ENCODE measurements around the gene CP. TPM values are rescaled to one million over a fixed set of nuclear protein-coding genes. Genes with fewer than 3 reads are reported as not detected.
A peak's percentile ranks its signal among the peaks of the same experiment; 100 is the strongest.

Gene CP
- total RNA-seq, 2 experiments from 2014 or later: not detected

- Mint-ChIP-seq H3K36me3 (peaks cover 43% of the 10 kb centered on the region), H3K4me1 (ENCODE audit: low read depth) (no peaks in the 10 kb centered on the region), H3K9me3 (no peaks in the 10 kb centered on the region), H3K27ac (no peak overlapping the region), H3K27me3 (no peaks in the 10 kb centered on the region), H3K4me3 (no peak overlapping the region)
- POLR2A ChIA-PET: no interaction called here
- intact Hi-C loops (cut with micrococcal nuclease): no loop called here
- DNase-seq: no peak
- CTCF ChIA-PET: no interaction called here
Observed at GRCh38 chr3:149163066-149163465, 58.6 kb downstream of the CP start.

GRCh38 chr3:149162007-149162406, 59.6 kb downstream of the CP start:
- Mint-ChIP-seq H3K4me1 (ENCODE audit: low read depth) (no peaks in the 10 kb centered on the region), H3K36me3 (peaks cover 39% of the 10 kb centered on the region), H3K27ac (no peak overlapping the region), H3K27me3 (no peaks in the 10 kb centered on the region), H3K4me3 (no peak overlapping the region), H3K9me3 (no peaks in the 10 kb centered on the region)
- ChIA-PET POLR2A (no interaction called here), CTCF (no interaction called here)
- intact Hi-C loops (cut with micrococcal nuclease): no loop called here
- no peak for DNase-seq

- CTCF ChIA-PET: no interaction called here
- no peak overlapping the region for H3K27ac Mint-ChIP-seq
- H3K27me3 Mint-ChIP-seq: no peaks in the 10 kb centered on the region
- H3K4me1 Mint-ChIP-seq (ENCODE audit: low read depth): no peaks in the 10 kb centered on the region
- intact Hi-C loops (cut with micrococcal nuclease): no loop called here
- no peak overlapping the region for H3K4me3 Mint-ChIP-seq
- no peaks in the 10 kb centered on the region for H3K9me3 Mint-ChIP-seq
- no peak for DNase-seq
- H3K36me3 Mint-ChIP-seq: peaks cover 41% of the 10 kb centered on the region
- POLR2A ChIA-PET: no interaction called here
Observed at GRCh38 chr3:149160754-149161300, 60.8 kb downstream of the CP start.

DNA sequence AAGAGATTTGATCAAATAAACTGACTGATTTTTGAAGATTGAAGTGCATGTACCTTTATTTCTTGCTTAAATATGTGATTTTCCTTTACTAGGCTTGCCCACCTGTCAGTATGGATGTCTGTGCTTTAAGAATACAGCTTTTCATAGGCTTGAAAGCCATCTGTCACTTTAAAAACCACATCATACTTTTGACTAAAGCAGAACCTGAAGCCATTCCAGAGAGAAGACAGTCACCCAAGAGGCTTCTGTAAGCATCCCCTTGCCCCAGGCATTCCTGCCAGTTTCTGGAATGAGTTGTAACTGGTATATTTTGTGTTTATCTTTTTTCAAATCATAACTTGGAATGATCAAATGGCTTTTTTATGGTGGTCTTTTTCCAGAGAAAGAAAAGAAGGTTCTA, 68.2 kb downstream of the CP start:
- POLR2A ChIA-PET: no interaction called here
- H3K36me3 Mint-ChIP-seq: peaks cover 36% of the 10 kb centered on the region
- no peak for DNase-seq
- H3K27me3 Mint-ChIP-seq: no peaks in the 10 kb centered on the region
- CTCF ChIA-PET: no interaction called here
- H3K4me3 Mint-ChIP-seq: no peak overlapping the region
- intact Hi-C loops (cut with micrococcal nuclease): no loop called here
- H3K4me1 Mint-ChIP-seq (ENCODE audit: low read depth): peaks cover 13% of the 10 kb centered on the region
- H3K27ac Mint-ChIP-seq: no peak overlapping the region
- no peaks in the 10 kb centered on the region for H3K9me3 Mint-ChIP-seq

- Mint-ChIP-seq H3K36me3 (peaks cover 38% of the 10 kb centered on the region), H3K4me1 (ENCODE audit: low read depth) (peaks cover 13% of the 10 kb centered on the region), H3K27ac (no peak overlapping the region), H3K9me3 (no peaks in the 10 kb centered on the region), H3K27me3 (no peaks in the 10 kb centered on the region), H3K4me3 (no peak overlapping the region)
- intact Hi-C loops (cut with micrococcal nuclease): loop anchor here (1.0 kb wide), 2 partner anchors 23 to 73 kb away; partner anchors contain the start of gene HPS3
- ChIA-PET CTCF (no interaction called here), POLR2A (no interaction called here)
- peak; percentile 33 for DNase-seq
Observed at GRCh38 chr3:149152420-149152819, 69.2 kb downstream of the CP start.

DNA sequence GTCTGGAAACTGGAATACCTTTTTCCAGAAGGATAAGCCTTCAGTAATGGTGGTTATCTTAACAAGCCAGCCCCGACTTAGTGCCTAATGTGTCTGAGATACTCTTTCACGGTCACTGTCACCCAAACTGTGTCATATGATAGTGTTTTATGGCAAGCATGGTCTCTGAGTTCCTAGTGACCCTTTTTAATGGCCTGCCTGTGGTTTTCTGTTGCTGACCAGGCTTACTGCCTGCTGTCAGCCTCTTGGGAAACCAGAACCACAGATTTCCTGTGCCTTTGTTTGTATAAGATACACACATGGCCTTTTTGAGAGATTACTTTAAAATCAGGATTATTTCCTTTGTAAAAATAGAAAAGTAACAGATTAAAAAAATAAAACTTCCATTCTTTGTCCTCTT, 69.8 kb downstream of the CP start:
- Mint-ChIP-seq H3K27me3 (no peaks in the 10 kb centered on the region), H3K4me3 (no peak overlapping the region), H3K4me1 (ENCODE audit: low read depth) (peaks cover 13% of the 10 kb centered on the region), H3K9me3 (no peaks in the 10 kb centered on the region), H3K36me3 (peaks cover 37% of the 10 kb centered on the region), H3K27ac (no peak overlapping the region)
- ChIA-PET POLR2A (no interaction called here), CTCF (no interaction called here)
- no peak for DNase-seq
- intact Hi-C loops (cut with micrococcal nuclease): loop anchor here (1.0 kb wide), 2 partner anchors 23 to 73 kb away; partner anchors contain the start of gene HPS3

DNA sequence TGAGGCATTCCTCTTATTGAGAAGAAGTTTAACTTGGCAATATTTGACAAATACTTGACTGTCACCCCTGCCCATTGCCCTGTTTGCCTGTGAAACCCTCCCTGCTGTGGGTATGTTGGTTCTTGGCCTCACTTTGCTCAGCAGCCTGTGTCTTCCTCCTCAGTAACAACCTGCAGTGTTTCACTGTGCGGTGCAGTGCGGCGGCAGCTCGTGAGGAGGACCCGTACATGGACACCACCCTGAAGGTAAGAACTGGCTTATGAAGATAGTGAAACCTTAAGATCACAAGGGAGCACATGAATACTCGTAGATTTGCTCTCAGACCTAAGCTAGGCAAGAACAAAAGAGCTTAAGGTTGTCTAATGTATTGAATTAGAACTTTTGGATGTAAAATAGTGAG, 71.2 kb downstream of the CP start:
- Mint-ChIP-seq H3K4me1 (ENCODE audit: low read depth) (peaks cover 15% of the 10 kb centered on the region), H3K4me3 (no peak overlapping the region), H3K9me3 (no peaks in the 10 kb centered on the region), H3K27ac (no peak overlapping the region), H3K27me3 (no peaks in the 10 kb centered on the region), H3K36me3 (peaks cover 32% of the 10 kb centered on the region)
- intact Hi-C loops (cut with micrococcal nuclease): no loop called here
- ChIA-PET CTCF (no interaction called here), POLR2A (no interaction called here)
- no peak for DNase-seq

DNA sequence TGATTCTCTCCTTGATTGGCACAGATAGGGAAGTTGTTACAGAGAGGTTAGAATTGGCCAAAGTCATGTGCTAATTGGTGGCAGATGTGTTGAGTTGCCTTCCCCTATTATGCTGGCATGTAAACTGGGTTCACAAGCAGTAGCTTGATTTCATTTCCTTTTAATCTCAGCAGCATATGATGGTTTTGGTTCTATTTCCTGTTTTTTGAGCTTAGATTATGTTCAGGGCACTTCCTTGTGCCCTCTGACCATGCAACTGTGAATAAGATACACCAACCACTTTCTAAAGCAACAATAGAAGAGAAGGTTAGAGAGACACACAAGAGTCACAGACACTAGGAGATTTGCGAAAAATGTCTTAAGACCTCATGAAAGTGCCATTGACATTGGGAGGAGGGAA, 75.7 kb downstream of the CP start:
- Mint-ChIP-seq H3K27me3 (no peaks in the 10 kb centered on the region), H3K36me3 (peaks cover 25% of the 10 kb centered on the region), H3K9me3 (no peaks in the 10 kb centered on the region), H3K4me1 (ENCODE audit: low read depth) (peaks cover 9% of the 10 kb centered on the region), H3K27ac (no peak overlapping the region), H3K4me3 (no peak overlapping the region)
- intact Hi-C loops (cut with micrococcal nuclease): no loop called here
- DNase-seq: no peak
- ChIA-PET POLR2A (no interaction called here), CTCF (interaction anchor here (0.9 kb wide), 2 partner anchors 10 to 26 kb away, joined by 3 read pairs; no protein-coding TSS in a partner anchor)

DNA sequence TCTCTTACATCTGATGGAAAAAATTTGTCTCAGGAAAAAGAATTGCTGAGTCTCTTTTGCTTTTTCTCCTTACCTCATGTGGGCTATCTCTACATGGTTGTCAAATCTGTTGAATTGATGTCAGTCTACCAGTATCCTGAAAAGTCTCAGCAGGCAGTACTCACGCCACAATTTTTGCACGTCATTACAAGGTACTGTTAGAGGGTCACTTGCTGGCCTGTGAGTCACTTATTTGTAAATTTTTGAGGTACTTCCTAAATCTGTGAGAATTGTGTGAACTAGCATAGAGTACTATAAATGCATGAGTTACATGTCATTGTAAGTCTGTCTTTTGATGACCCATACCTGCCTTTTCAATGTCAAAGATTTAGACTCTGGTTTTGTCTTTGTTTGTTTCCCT, 76.3 kb downstream of the CP start:
- no peaks in the 10 kb centered on the region for H3K9me3 Mint-ChIP-seq
- ChIA-PET POLR2A (no interaction called here), CTCF (interaction anchor here (0.9 kb wide), 1 partner anchor 9 kb away, joined by 3 read pairs; no protein-coding TSS in a partner anchor)
- peaks cover 9% of the 10 kb centered on the region for H3K4me1 Mint-ChIP-seq (ENCODE audit: low read depth)
- no peak for DNase-seq
- H3K36me3 Mint-ChIP-seq: peaks cover 23% of the 10 kb centered on the region
- H3K4me3 Mint-ChIP-seq: no peak overlapping the region
- intact Hi-C loops (cut with micrococcal nuclease): no loop called here
- no peak overlapping the region for H3K27ac Mint-ChIP-seq
- H3K27me3 Mint-ChIP-seq: no peaks in the 10 kb centered on the region

DNA sequence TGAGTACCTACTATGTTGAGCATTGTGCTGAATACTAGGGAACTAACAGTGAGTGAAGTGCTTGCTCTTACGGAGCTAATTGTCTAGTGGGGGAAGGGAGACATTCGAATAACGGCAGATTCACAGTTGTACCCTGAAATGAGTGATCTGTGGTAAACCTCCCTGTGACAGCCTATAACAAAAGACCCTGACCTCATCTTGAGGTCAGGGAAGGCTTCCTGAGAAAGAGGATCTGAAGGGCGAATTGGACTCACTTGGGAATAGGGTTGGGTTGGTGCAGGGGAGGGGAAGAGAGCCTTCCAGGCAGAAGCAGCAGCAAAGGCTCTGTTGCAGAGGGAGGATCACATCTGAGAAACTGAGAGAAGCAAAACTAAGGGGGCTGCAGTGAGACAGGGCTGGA, 78.9 kb downstream of the CP start:
- ChIA-PET CTCF (no interaction called here), POLR2A (no interaction called here)
- Mint-ChIP-seq H3K4me1 (ENCODE audit: low read depth) (peaks cover 9% of the 10 kb centered on the region), H3K9me3 (no peaks in the 10 kb centered on the region), H3K27me3 (no peaks in the 10 kb centered on the region), H3K4me3 (no peak overlapping the region), H3K27ac (no peak overlapping the region), H3K36me3 (peaks cover 18% of the 10 kb centered on the region)
- no peak for DNase-seq
- intact Hi-C loops (cut with micrococcal nuclease): no loop called here

DNA sequence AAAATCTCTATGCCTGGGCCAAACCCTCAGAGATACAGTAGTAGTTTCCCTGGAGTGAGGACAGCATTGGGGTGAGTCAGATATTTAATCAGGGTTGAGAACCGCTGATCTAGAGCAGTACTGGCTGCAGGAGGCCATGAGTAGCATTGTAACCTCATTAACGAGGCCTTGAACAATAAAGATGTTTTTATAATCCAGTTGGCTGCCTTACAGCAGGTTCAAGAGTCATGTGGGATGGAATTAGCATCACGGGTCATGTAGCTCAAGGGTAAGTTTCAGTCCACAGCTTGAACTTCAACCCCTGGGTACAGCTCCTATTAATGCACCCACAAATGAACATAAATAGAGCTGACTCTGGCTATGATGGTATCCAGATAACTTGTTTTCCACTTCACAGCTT, 87.1 kb downstream of the CP start:
- H3K4me3 Mint-ChIP-seq: no peak overlapping the region
- intact Hi-C loops (cut with micrococcal nuclease): no loop called here
- CTCF ChIA-PET: no interaction called here
- POLR2A ChIA-PET: no interaction called here
- no peaks in the 10 kb centered on the region for H3K27me3 Mint-ChIP-seq
- peaks cover 33% of the 10 kb centered on the region for H3K4me1 Mint-ChIP-seq (ENCODE audit: low read depth)
- H3K36me3 Mint-ChIP-seq: peaks cover 6% of the 10 kb centered on the region
- H3K27ac Mint-ChIP-seq: no peak overlapping the region
- H3K9me3 Mint-ChIP-seq: no peaks in the 10 kb centered on the region
- DNase-seq: no peak

GRCh38 chr3:149131589-149131988, 90.0 kb downstream of the CP start:
- no peaks in the 10 kb centered on the region for H3K27me3 Mint-ChIP-seq
- CTCF ChIA-PET: interaction anchor here (1.1 to 4.9 kb wide), 2 partner anchors 12 to 142 kb away, joined by 3 to 28 read pairs; no protein-coding TSS in a partner anchor
- peak; percentile 18 for DNase-seq
- intact Hi-C loops (cut with micrococcal nuclease): no loop called here
- POLR2A ChIA-PET: no interaction called here
- H3K9me3 Mint-ChIP-seq: no peaks in the 10 kb centered on the region
- peaks cover 6% of the 10 kb centered on the region for H3K36me3 Mint-ChIP-seq
- peak overlapping the region; percentile 44 for H3K4me3 Mint-ChIP-seq
- H3K27ac Mint-ChIP-seq: peak overlapping the region; percentile 6
- peaks cover 41% of the 10 kb centered on the region for H3K4me1 Mint-ChIP-seq (ENCODE audit: low read depth)

Measured in activated CD4-positive, alpha-beta memory T cell treated with anti-CD3 and anti-CD28 coated beads for 36 hours (primary cell).